AG04449 (cell line): ENCODE data around the gene KCNK2.

Experiments used
- CTCF ChIA-PET: fragments of 350-600 bp; formaldehyde crosslinking; extraction: SDS; loops from one replicate; lab custom pipeline; 2021; ENCODE audit warnings: antibody characterized with exemption; lab: Yijun Ruan, JAX
- POLR2A ChIA-PET: fragments of 400-600, 350-600 bp; formaldehyde crosslinking; extraction: SDS; loops from one replicate; lab custom pipeline; 2020; ENCODE audit warnings: antibody characterized with exemption, inconsistent platforms; lab: Yijun Ruan, JAX
- DNase-seq: peaks from one replicate; pipeline ENCODE4 v3.0.0-alpha.2; 2010; ENCODE audit warnings: low read depth, low spot score
- H3K4me3 ChIP-seq: 2 replicates; pipeline ENCODE4 v1.5.1; 2011; ENCODE audit warnings: low read depth, mild to moderate bottlenecking, control low read depth, low read length
- TF ChIP-seq, protein P1 (sequence below): IDR thresholded peaks from one replicate; pipeline ENCODE4 v1.5.1; 2011; ENCODE audit warnings: mild to moderate bottlenecking, moderate library complexity, low read length, control low read depth, inconsistent platforms; ENCODE audit not compliant: insufficient read depth; ENCODE audit errors: missing control alignments

KCNK2 gene

DNA sequence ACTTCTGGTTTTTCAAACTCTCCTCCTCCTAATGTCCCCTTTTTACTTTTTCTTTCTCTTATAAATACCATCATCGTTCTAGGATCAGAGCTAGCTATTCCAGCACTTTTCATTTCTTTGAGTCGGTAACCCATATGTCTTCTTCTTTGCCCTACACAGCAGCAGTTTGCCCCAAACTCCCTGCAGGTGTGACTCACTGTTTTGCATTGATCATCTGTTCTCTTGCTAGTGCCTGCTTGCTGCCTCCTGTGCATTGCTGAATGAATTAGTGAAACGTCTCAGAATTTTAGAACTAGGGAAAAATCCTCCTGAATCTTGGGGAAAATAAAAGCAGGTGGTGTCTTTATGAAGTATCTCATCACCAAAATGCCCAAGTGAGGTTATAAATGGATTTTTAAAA is 21.7 kb downstream of the KCNK2 start:
- TF ChIP-seq, protein P1, sequence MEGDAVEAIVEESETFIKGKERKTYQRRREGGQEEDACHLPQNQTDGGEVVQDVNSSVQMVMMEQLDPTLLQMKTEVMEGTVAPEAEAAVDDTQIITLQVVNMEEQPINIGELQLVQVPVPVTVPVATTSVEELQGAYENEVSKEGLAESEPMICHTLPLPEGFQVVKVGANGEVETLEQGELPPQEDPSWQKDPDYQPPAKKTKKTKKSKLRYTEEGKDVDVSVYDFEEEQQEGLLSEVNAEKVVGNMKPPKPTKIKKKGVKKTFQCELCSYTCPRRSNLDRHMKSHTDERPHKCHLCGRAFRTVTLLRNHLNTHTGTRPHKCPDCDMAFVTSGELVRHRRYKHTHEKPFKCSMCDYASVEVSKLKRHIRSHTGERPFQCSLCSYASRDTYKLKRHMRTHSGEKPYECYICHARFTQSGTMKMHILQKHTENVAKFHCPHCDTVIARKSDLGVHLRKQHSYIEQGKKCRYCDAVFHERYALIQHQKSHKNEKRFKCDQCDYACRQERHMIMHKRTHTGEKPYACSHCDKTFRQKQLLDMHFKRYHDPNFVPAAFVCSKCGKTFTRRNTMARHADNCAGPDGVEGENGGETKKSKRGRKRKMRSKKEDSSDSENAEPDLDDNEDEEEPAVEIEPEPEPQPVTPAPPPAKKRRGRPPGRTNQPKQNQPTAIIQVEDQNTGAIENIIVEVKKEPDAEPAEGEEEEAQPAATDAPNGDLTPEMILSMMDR, result no peak
- ChIA-PET POLR2A (no interaction called here), CTCF (interaction anchor here (1.4 kb wide), 1 partner anchor 9 kb away, joined by 4 read pairs; no protein-coding TSS in a partner anchor)
- no peak for DNase-seq
- H3K4me3 ChIP-seq, result no peak overlapping the region

DNA sequence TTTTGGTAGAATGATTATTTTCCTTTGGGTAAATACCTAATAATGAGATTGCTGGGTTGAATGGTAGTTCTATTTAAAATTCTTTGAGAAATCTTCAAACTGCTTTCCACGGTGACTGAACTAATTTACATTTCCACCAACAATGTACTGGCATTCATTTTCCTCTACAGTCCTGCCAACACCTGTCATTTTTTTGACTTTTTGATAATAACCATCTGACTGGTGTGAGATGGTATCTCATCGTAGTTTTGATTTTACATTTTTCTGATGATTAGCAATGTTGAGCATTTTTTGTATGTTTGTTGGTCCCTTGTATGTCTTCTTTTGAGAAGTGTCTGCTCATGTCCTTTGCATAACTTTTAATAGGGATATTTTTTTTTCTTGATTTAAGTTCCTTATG is 23.5 kb downstream of the KCNK2 start:
- no peak for DNase-seq
- CTCF ChIA-PET, result no interaction called here
- POLR2A ChIA-PET, result no interaction called here
- no peak overlapping the region for H3K4me3 ChIP-seq
- TF ChIP-seq, protein P1, result no peak

DNA sequence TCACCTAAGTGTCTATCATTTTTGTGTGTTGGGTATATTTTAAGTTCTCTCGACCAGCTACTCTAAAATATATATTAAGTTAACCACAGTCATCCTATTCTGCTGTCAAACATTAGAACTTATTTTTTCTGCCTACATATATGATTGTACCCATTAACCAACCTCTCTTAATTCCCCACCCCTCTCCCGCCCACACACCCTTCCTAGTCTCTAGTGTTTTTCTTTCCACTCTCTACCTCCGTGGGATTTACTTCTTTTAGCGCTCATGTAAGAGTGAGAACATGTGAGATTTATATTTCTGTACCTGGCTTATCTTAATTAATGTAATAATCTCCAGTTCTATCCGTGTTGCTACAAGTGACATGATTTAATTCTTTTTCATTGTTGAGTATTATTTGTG is 26.6 kb downstream of the KCNK2 start:
- POLR2A ChIA-PET, result no interaction called here
- CTCF ChIA-PET, result no interaction called here
- TF ChIP-seq, protein P1, result no peak
- no peak overlapping the region for H3K4me3 ChIP-seq
- DNase-seq, result no peak

DNA sequence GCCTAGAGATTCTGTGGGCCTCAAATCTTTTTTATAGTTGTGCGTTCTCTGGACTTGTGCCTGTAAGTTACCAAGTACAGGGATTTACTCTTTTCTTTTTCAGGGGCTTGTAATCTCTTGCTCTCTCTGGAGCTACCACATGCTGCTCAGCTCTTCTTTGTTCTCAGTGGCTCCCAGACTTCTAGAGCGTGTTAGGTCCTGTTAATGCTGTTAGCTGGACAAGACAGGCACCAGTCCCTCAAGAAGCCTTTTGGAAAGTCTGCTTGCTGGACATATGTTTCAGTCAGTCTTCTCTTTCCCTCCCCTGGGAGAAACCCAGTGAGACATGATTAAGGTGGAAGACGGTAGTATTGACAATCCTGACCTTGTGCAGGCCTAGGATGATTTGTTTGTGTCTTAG is 29.4 kb downstream of the KCNK2 start:
- POLR2A ChIA-PET, result no interaction called here
- TF ChIP-seq, protein P1, result no peak
- CTCF ChIA-PET, result no interaction called here
- DNase-seq, result no peak
- H3K4me3 ChIP-seq, result no peak overlapping the region

DNA sequence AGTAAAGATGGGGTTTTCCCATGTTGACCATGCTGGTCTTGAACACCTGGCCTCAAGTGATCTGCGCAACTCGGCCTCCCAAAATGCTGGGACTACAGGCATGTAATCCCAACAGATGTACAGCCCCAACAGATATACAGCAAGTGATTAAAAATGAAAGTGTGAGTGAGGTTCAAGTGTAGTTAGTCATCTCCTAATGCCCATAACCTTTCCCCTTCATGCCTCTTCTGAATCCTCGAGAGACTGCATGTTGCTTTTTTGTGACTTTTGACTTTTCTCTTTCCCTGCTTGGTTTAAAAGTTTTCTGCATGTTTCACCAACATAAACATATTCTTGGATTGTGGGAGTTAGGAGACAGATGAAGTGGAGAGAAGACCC is 31.2 kb downstream of the KCNK2 start:
- TF ChIP-seq, protein P1, result no peak
- ChIA-PET POLR2A (no interaction called here), CTCF (interaction anchor here (1.4 kb wide), 1 partner anchor 10 kb away, joined by 4 read pairs; no protein-coding TSS in a partner anchor)
- no peak overlapping the region for H3K4me3 ChIP-seq
- no peak for DNase-seq

DNA sequence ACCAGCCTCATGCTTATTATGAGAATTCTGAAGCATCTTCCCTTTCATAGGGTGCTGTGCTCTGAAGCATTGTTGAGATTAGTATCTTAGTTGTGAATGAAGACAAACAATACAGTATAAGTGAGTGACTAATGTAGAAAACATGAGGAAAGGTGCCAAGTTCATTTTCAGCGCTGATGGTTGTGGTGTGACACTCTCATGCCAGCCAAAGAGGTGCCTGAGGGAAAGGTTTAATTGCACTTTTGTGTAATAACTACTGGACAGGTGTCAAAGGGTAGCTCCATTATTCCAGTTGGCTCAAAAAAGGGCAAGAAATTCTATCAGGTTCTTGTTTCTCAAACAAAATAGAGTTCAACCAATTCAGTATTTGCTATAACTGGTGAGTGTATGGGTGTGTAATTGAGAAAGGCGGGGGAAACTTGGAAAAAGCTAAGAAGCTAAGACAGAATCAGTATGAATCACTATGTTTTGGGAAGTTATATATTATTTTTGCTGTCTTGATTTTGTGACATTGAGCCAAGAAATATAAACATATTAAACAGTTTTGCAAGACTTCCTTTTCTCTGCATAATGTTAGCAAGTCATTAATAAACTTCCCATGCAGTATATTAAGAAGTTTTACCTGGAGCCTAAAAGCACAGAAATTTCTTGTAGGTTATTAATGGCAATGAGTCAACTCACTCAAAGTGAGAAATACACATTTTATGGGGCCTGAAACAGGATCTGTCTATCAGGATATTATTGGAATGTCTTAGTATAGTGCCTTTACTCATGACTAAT is 31.8 kb downstream of the KCNK2 start:
- TF ChIP-seq, protein P1, result no peak
- ChIA-PET CTCF (interaction anchor here (1.4 kb wide), 1 partner anchor 11 kb away, joined by 4 read pairs; no protein-coding TSS in a partner anchor), POLR2A (interaction anchor here (1.2 kb wide), 1 partner anchor 409 kb away, joined by 6 read pairs; no protein-coding TSS in a partner anchor)
- no peak overlapping the region for H3K4me3 ChIP-seq
- DNase-seq, result peak; percentile 46
